ENCODE measurements around the gene SUMO3.
A peak's percentile ranks its signal among the peaks of the same experiment; 100 is the strongest.

DNA sequence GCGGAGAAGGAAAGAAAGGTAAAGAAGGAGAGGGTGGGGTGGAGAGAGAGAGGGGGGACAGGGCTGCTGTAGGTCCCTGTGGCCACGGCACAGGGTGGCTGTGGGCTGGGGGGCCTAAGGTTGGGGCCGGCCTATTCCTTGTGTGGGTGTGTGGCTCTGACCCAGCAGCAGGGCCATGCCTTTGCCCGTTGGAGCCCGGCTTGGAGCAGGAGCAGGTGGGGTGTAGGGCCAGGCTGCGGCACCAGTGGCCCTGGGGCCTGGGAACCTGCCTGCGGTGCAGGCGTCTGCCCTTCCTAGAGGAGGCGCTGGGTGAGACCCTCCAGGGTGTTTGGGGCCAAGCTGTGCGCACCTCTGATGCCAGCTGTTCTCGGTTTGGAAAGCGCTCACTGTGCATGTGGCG is 19.7 kb upstream of the SUMO3 start:
- peak in 1 of 3 experiments; percentile 6; a peak in 1 of 4 replicates for TF ChIP-seq CTCF (IDR thresholded peaks at IDR 0.05; ENCODE audit: control extremely low read depth in 1 of 3, insufficient read depth in 1 of 3, low read depth in 1 of 3, low read length in 3 of 3)
- TF ChIP-seq POLR2AphosphoS5 (IDR thresholded peaks at IDR 0.05; ENCODE audit: low read depth, low read length): no peak
- TF ChIP-seq RXRA (IDR thresholded peaks at IDR 0.05; ENCODE audit: insufficient read depth, low read depth, low read length): no peak
- no peak for TF ChIP-seq KDM1A (IDR thresholded peaks at IDR 0.05; ENCODE audit: borderline replicate concordance, low read length)
- no peak for TF ChIP-seq GABPA (IDR thresholded peaks at IDR 0.05; ENCODE audit: borderline replicate concordance, insufficient read depth, low read length)
- TF ChIP-seq EP300 (IDR thresholded peaks at IDR 0.05; ENCODE audit: borderline replicate concordance in 1 of 2, low read depth in 2 of 2, low read length in 2 of 2): no peak
- no peak for TF ChIP-seq CEBPB (IDR thresholded peaks at IDR 0.05; ENCODE audit: low read depth, low read length)
- TF ChIP-seq SP2 (IDR thresholded peaks at IDR 0.05; ENCODE audit: low read length): no peak
- no peak for TF ChIP-seq PHF8 (conservative IDR thresholded peaks at IDR 0.05; ENCODE audit: low read depth, low read length)
- no peak for TF ChIP-seq POLR2A (IDR thresholded peaks at IDR 0.05; ENCODE audit: control extremely low read depth in 1 of 2, low read depth in 2 of 2, low read length in 2 of 2)
- TF ChIP-seq SIN3A (conservative IDR thresholded peaks at IDR 0.05 in 1 of 2, IDR thresholded peaks at IDR 0.05 in 1 of 2; ENCODE audit: low read depth in 1 of 2, low read length in 2 of 2): no peak
- no peak for TF ChIP-seq CBX5 (IDR thresholded peaks at IDR 0.05; ENCODE audit: low read depth, low read length)
- no peak for TF ChIP-seq HDAC2 (IDR thresholded peaks at IDR 0.05; ENCODE audit: borderline replicate concordance in 1 of 2, low read depth in 2 of 2, low read length in 2 of 2)
